Transverse colon (tissue), 4 donors: ENCODE results near the gene TPCN2. TPM values are rescaled to one million over a fixed set of nuclear protein-coding genes. Genes with fewer than 3 reads are reported as not detected.
"Not testable (repeated sequence)": the region's sequence is repeated elsewhere in the genome, so short reads cannot be mapped to it uniquely, and the experiment has no call there.

Source experiments
- DNase-seq: peaks from one replicate; pipeline ENCODE4 v3.0.0-alpha.2; 2019
- H3K27ac ChIP-seq, 4 donors: fragments of 200-600 bp; sonication (generic); 2 replicates each; pipeline ENCODE4 v1.5.1; 2016 to 2018; ENCODE audit warnings: inconsistent platforms in 4 of 4
- H3K27me3 ChIP-seq: fragments of 200-600 bp; sonication (generic); 2 replicates; pipeline ENCODE4 v1.5.1; 2017; ENCODE audit warnings: inconsistent platforms
- H3K36me3 ChIP-seq, 4 donors: fragments of 200-600 bp; sonication (generic); 2 replicates each; pipeline ENCODE4 v1.5.1; 2017 to 2019; ENCODE audit warnings: inconsistent platforms in 4 of 4
- H3K4me1 ChIP-seq, 4 donors: fragments of 200-600 bp; sonication (generic); 2 replicates each; pipeline ENCODE4 v1.5.1; 2017 to 2020; ENCODE audit warnings: inconsistent platforms in 4 of 4
- H3K4me3 ChIP-seq, 4 donors: fragments of 200-600 bp; sonication (generic); 1 replicate in 1 of 4; 2 replicates in 3 of 4; pipeline versions ENCODE4 v1.5.1 to v1.6.1; 2017 to 2019; ENCODE audit warnings: inconsistent platforms in 4 of 4
- H3K9me3 ChIP-seq, 2 donors: fragments of 200-600 bp; sonication (generic); 2 replicates each; pipeline ENCODE4 v1.5.1; 2017 to 2019; ENCODE audit warnings: inconsistent platforms in 2 of 2
- CTCF ChIP-seq, 5 experiments: fragments of 200-600 bp in 3 of 5; fragments of 450-650 bp in 2 of 5; sonication (generic) in 3 of 5; IDR thresholded peaks; 1 replicate in 2 of 5; 2 replicates in 3 of 5; pipeline ENCODE4 v1.5.1; 2016 to 2017; ENCODE audit warnings: antibody characterized with exemption in 5 of 5, inconsistent platforms in 3 of 5, mild to moderate bottlenecking in 2 of 5, moderate library complexity in 1 of 5
- EP300 ChIP-seq: sonication (generic); formaldehyde crosslinking; IDR thresholded peaks from one replicate; pipeline ENCODE4 v1.6.1; 2017; ENCODE audit warnings: antibody characterized with exemption, low read depth
- POLR2A ChIP-seq: fragments of 450-650 bp; IDR thresholded peaks from one replicate; pipeline ENCODE4 v1.6.1; 2016; ENCODE audit warnings: antibody characterized with exemption, mild to moderate bottlenecking, moderate library complexity
- POLR2AphosphoS5 ChIP-seq, 3 donors: sonication (generic); formaldehyde crosslinking; IDR thresholded peaks; one replicate each; pipeline ENCODE4 v1.6.1; 2016; ENCODE audit warnings: antibody characterized with exemption in 3 of 3
- WGBS, 2 donors: methylation state at CpG; one replicate each; pipeline ENCODE4 v1.1.5; 2018; ENCODE audit warnings: low coverage in 1 of 2; 5-methylcytosine and 5-hydroxymethylcytosine counted together
- in situ Hi-C, 4 donors: fragments of 200-750 bp; cut with MboI; loops; one replicate each; pipeline versions ENCODE4 v1.15.0 to v1.15.1; 2017; ENCODE audit warnings: low sequenced_read_pairs in 3 of 4, low pct_ligation_motif_present in 1 of 4, low pct_unique_long_range_greater_than_20kb in 1 of 4
- intact Hi-C: fragments of 100-400 bp; cut with DNase I; formaldehyde crosslinking; loops from one replicate; pipeline ENCODE4 v1.15.1; 2023; ENCODE audit warnings: low total_unique reads
- total RNA-seq, 4 donors: library from RNA; depleted of rRNA; stranded (reverse); fragments of >200 nt; gene quantifications; one replicate each; pipeline ENCODE4 v1.1.0, GENCODE V29; 2016

Gene TPCN2
- total RNA-seq, 4 donors from 2014 or later: 16.8 to 25.4 (median 20.7) TPM

- no peak overlapping the region for H3K27ac ChIP-seq
- peaks cover 0 to 4% (median 2%) of the 10 kb centered on the region in 4 donors for H3K4me1 ChIP-seq
- no peak overlapping the region for H3K4me3 ChIP-seq
- no peak for TF ChIP-seq POLR2AphosphoS5 (IDR thresholded peaks at IDR 0.05)
- TF ChIP-seq EP300: no peak
- no peak for TF ChIP-seq POLR2A
- TF ChIP-seq CTCF (IDR thresholded peaks at IDR 0.05): no peak
- no peaks in the 10 kb centered on the region for H3K9me3 ChIP-seq
- no peak for DNase-seq
- intact Hi-C loops (no loop called here), in situ Hi-C loops (loop anchor here in 1 of 4 donors (25.0 kb wide), 1 partner anchor 101 kb away; no protein-coding TSS in a partner anchor)
- no peaks in the 10 kb centered on the region for H3K27me3 ChIP-seq
- WGBS, 2 donors: 93% methylated on average over 7 of the region's 9 CpGs; no CpG with 5 or more reads in 1 of the 2 donors
- no peaks in the 10 kb centered on the region for H3K36me3 ChIP-seq
These were observed 87.7 kb downstream of the TPCN2 start for GRCh38 chr11:69136471-69136870.

GRCh38 chr11:69137151-69137844 lies 88.6 kb downstream of the TPCN2 start:
- Histone ChIP-seq H3K9me3 (no peaks in the 10 kb centered on the region), H3K4me1 (no peaks in the 10 kb centered on the region), H3K27me3 (no peaks in the 10 kb centered on the region), H3K27ac (no peak overlapping the region), H3K36me3 (no peaks in the 10 kb centered on the region), H3K4me3 (no peak overlapping the region)
- DNase-seq: no peak
- intact Hi-C loops: no loop called here
- in situ Hi-C loops: loop anchor here in 1 of 4 donors (25.0 kb wide), 1 partner anchor 100 kb away; no protein-coding TSS in a partner anchor
- 79% methylated on average over 8 of the region's 8 CpGs; no CpG with 5 or more reads in 1 of the 2 donors for WGBS, 2 donors
- TF ChIP-seq POLR2AphosphoS5 (IDR thresholded peaks at IDR 0.05) (no peak), POLR2A (no peak), CTCF (IDR thresholded peaks at IDR 0.05) (no peak), EP300 (no peak)

- H3K4me1 ChIP-seq: no peaks in the 10 kb centered on the region
- H3K27me3 ChIP-seq: no peaks in the 10 kb centered on the region
- no peaks in the 10 kb centered on the region for H3K9me3 ChIP-seq
- WGBS, 2 donors: 60% methylated on average over 3 of the region's 3 CpGs; no CpG with 5 or more reads in 1 of the 2 donors
- no peak for DNase-seq
- in situ Hi-C loops: loop anchor here in 1 of 4 donors (25.0 kb wide), 1 partner anchor 99 kb away; no protein-coding TSS in a partner anchor
- no peaks in the 10 kb centered on the region for H3K36me3 ChIP-seq
- no peak overlapping the region for H3K4me3 ChIP-seq
- intact Hi-C loops: no loop called here
- H3K27ac ChIP-seq: no peak overlapping the region
- TF ChIP-seq CTCF (IDR thresholded peaks at IDR 0.05) (no peak), POLR2A (no peak), EP300 (no peak), POLR2AphosphoS5 (IDR thresholded peaks at IDR 0.05) (no peak)
These were observed 89.5 kb downstream of the TPCN2 start for GRCh38 chr11:69138265-69138664.

GRCh38 chr11:69140161-69140560 lies 91.4 kb downstream of the TPCN2 start:
- in situ Hi-C loops: loop anchor here in 1 of 4 donors (25.0 kb wide), 1 partner anchor 97 kb away; no protein-coding TSS in a partner anchor
- H3K27me3 ChIP-seq, H3K4me1 ChIP-seq, DNase-seq, intact Hi-C loops, H3K4me3 ChIP-seq, H3K27ac ChIP-seq, H3K36me3 ChIP-seq, H3K9me3 ChIP-seq: not testable (repeated sequence)
- 86 to 100% methylated on average over 1 to 7 of the region's 7 CpGs for WGBS, 2 donors
